Activated CD4-positive, alpha-beta T cell treated with anti-CD3 and anti-CD28 coated beads, Interleukin-2, amount 50 U/mL, for 16 hours (primary cell): ENCODE results near the gene ASPM.
"Not testable (repeated sequence)": the region's sequence is repeated elsewhere in the genome, so short reads cannot be mapped to it uniquely, and the experiment has no call there.

Source experiments
- DNase-seq: peaks from one replicate; pipeline ENCODE4 v3.0.0-alpha.2; 2020

Gene ASPM

DNA sequence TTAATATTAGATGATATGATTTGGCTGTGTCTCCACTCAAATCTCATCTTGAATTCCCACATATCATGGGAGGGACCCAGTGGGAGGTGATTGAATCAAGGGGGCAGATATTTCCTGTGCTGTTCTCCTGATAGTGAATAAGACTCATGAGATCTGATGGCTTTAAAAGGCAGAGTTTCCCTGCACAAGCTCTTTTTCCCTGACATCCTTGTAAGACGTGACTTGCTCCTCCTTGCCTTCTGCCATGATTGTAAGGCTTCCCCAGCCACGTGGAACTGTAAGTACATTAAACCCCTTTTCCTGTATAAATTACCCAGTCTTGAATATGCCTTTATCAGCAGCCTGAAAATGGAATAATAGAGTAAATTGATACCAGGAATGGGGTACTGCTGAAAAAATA is 66.1 kb downstream of the ASPM start:
- no peak for DNase-seq

- DNase-seq, result no peak
These were observed 69.9 kb downstream of the ASPM start for GRCh38 chr1:197076585-197076984.

DNA sequence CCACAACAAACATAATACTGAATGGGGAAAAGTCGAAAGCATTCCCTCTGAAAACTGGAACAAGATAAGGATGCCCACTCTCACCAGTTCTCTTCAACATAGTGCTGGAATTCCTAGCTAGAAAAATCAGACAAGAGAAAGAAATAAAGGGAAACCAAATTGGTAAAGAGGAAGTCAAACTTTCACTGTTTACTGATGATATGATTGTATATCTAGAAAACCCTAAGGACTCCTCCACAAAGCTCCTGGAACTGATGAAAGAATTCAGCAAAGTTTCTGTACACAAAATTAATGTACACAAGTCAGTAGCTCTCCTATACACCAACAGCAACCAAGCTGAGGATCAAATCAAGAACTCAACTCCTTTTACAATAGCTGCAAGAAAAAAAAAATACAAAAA is 72.5 kb downstream of the ASPM start:
- DNase-seq, result no peak

- DNase-seq, result no peak
These were observed 79.0 kb downstream of the ASPM start for GRCh38 chr1:197067457-197067818.

GRCh38 chr1:197066719-197067456 is 79.6 kb downstream of the ASPM start, which contains the start of gene F13B:
TSS of gene F13B (minus strand) at chr1:197067260. CDS start at chr1:197067223, 37 bp downstream.
- DNase-seq, result no peak

GRCh38 chr1:197066277-197066676 is 80.2 kb downstream of the ASPM start:
- DNase-seq, result no peak

- no peak for DNase-seq
These were observed 80.9 kb downstream of the ASPM start for GRCh38 chr1:197065559-197065958.

GRCh38 chr1:197063212-197063611 is 83.3 kb downstream of the ASPM start:
- DNase-seq, result no peak

DNA sequence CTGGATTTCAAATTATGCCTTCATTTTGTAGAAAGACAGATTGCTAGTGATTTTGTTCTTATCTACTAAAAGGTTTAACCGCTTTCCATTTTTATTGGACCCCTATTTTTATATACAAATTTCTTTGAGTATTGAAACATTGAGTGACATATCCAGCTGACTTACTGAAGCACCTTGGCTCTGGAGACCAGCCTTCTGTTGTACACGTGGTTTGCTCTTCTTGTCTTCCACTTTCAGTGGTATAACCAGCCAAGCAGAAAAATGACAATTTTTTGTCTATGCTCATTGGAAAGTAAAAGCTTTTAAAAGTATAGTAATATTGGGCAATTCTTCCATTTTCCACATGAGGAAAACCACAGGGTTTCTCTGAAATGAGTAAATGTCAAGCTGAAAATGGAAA is 83.8 kb downstream of the ASPM start:
- DNase-seq, result no peak

- no peak for DNase-seq
These were observed 97.4 kb downstream of the ASPM start for GRCh38 chr1:197049100-197049499.

DNA sequence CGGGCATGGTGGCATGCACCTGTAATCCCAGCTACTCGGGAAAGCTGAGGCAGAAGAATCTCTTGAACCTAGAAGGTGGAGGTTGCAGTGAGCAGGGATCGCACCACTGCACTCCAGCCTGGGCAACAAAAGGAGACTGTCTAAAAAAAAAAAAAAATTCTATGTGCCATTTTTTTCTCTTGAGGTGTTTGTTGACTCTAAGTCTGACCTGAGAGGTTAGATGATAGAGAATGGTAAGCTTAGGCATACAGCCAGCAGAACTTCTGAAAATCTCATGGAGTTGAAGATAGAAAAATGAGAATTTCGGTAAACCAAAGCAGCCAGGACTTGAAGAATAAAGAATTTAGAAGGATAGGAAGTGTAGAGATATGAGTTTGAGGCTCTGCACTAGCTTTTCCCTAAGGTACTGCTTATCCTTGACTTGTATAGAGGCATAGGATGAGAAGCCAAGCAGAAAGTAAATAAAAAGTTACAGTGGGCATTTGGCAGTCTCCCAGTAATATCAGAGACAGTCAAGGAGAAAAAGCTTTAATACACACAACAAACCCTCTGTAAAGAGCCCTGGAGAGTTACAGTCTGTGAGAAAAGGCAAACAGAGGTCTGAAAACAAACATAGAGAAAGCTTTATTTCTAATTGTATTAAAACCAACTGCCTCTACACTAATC is 103.7 kb downstream of the ASPM start:
- no peak for DNase-seq

GRCh38 chr1:197041486-197042353 is 104.7 kb downstream of the ASPM start:
- no peak for DNase-seq

DNA sequence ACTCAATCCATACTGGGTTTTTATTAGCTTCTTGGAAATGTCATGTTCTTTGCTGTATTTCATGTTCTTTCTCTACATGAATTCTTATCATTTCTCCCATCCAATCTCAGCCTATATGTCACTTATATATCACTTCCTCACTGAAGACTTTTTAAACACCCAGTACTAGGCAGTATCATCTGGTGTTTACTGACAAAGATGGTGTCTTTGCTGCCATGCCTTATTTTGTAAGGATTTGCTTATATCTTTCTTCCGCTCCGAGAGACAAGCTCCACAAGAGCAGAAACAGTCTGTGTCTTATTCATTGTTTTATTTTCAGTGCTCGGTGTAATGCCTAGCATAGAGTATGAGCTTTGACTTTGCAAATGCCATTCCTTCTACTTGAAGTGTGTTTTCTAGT is 109.6 kb downstream of the ASPM start:
- DNase-seq, result no peak

- not testable (repeated sequence) for DNase-seq
These were observed 111.7 kb downstream of the ASPM start for GRCh38 chr1:197034631-197035339.
